CD4-positive, alpha-beta memory T cell (primary cell): ENCODE measurements around the gene NFE2L2. TPM values are rescaled to one million over a fixed set of nuclear protein-coding genes. Genes with fewer than 3 reads are reported as not detected.

ENCODE experiments used
- CTCF ChIA-PET: fragments of 350-600 bp; sonication (Branson Sonifier 250); formaldehyde crosslinking; loops from one replicate; lab custom pipeline; 2021; ENCODE audit warnings: inconsistent platforms; ENCODE audit not compliant: partially characterized antibody; lab: Charles Lee
- POLR2A ChIA-PET: fragments of 350-600 bp; sonication (Branson Sonifier 250); formaldehyde crosslinking; loops from one replicate; lab custom pipeline; 2021; ENCODE audit not compliant: partially characterized antibody; lab: Charles Lee
- DNase-seq, 5 donors: peaks; one replicate each; pipeline versions ENCODE4 v3.0.0 to v3.0.0-alpha.2; 2020 to 2022; ENCODE audit warnings: mixed read lengths in 1 of 5
- H3K27ac ChIP-seq: one replicate; pipeline ENCODE4 v1.7.0; 2013; ENCODE audit warnings: low read depth, low read length
- H3K27me3 ChIP-seq: 2 replicates; pipeline ENCODE4 v1.7.0; 2013; ENCODE audit warnings: mild to moderate bottlenecking, low read length, moderate library complexity; ENCODE audit not compliant: insufficient read depth
- H3K36me3 ChIP-seq: 2 replicates; pipeline ENCODE4 v1.7.0; 2013; ENCODE audit warnings: mild to moderate bottlenecking, low read length, moderate library complexity; ENCODE audit not compliant: insufficient read depth
- H3K4me1 ChIP-seq: 2 replicates; pipeline ENCODE4 v1.7.0; 2013; ENCODE audit warnings: mild to moderate bottlenecking, low read length, moderate library complexity; ENCODE audit not compliant: insufficient read depth
- H3K4me3 ChIP-seq, 2 donors: one replicate each; pipeline ENCODE4 v1.7.0; 2013; ENCODE audit warnings: low read length in 2 of 2, mild to moderate bottlenecking in 1 of 2
- H3K9me3 ChIP-seq, 2 donors: one replicate each; pipeline ENCODE4 v1.7.0; 2013; ENCODE audit warnings: low read length in 2 of 2, control low read depth in 1 of 2; ENCODE audit not compliant: control insufficient read depth in 1 of 2
- H3K27ac Mint-ChIP-seq, 7 donors: one replicate each; pipeline ENCODE4 v1.8.0; 2020 to 2021; ENCODE audit warnings: mixed read lengths in 7 of 7, mild to moderate bottlenecking in 6 of 7, inconsistent platforms in 3 of 7, moderate library complexity in 3 of 7
- H3K27me3 Mint-ChIP-seq, 2 donors: one replicate each; pipeline ENCODE4 v1.8.0; 2020 to 2021; ENCODE audit warnings: mixed read lengths in 2 of 2
- H3K36me3 Mint-ChIP-seq, 2 donors: one replicate each; pipeline ENCODE4 v1.8.0; 2020 to 2021; ENCODE audit warnings: mixed read lengths in 2 of 2, inconsistent platforms in 1 of 2, mild to moderate bottlenecking in 1 of 2
- H3K4me1 Mint-ChIP-seq, 4 donors: one replicate each; pipeline ENCODE4 v1.8.0; 2020 to 2021; ENCODE audit warnings: mixed read lengths in 4 of 4, mild to moderate bottlenecking in 1 of 4
- H3K4me3 Mint-ChIP-seq, 8 donors: one replicate each; pipeline ENCODE4 v1.8.0; 2020 to 2021; ENCODE audit warnings: mixed read lengths in 8 of 8, mild to moderate bottlenecking in 7 of 8, moderate library complexity in 6 of 8, inconsistent platforms in 3 of 8
- H3K9me3 Mint-ChIP-seq, 8 donors: one replicate each; pipeline ENCODE4 v1.8.0; 2020 to 2021; ENCODE audit warnings: mixed read lengths in 8 of 8, mild to moderate bottlenecking in 5 of 8, inconsistent platforms in 3 of 8, moderate library complexity in 1 of 8
- intact Hi-C: fragments of 100-400 bp; cut with micrococcal nuclease; formaldehyde crosslinking; loops from one replicate; pipeline ENCODE4 v1.15.1; 2023
- polyA plus RNA-seq, 2 donors: library from polyadenylated mRNA; unstranded; fragments of 300-500 nt; fragmentation: Illumina TruSeq; gene quantifications; one replicate each; pipeline ENCODE4 v1.2.3, GENCODE V29; 2021
- total RNA-seq, 2 experiments: library from RNA; stranded (reverse); gene quantifications; one replicate each; pipeline ENCODE4 v1.2.3, GENCODE V29; 2021

NFE2L2 gene
- total and polyA plus RNA-seq, 4 experiments from 2014 or later: 39.6 to 86.9 (median 75.2) TPM

GRCh38 chr2:177235855-177236437 lies 28.6 kb downstream of the NFE2L2 start:
- no peaks in the 10 kb centered on the region for H3K9me3 ChIP-seq
- H3K36me3 ChIP-seq: peaks cover 22% of the 10 kb centered on the region
- peaks cover 48% of the 10 kb centered on the region for H3K4me1 ChIP-seq
- no peak overlapping the region for H3K27ac ChIP-seq
- H3K4me3 ChIP-seq: no peak overlapping the region
- no peaks in the 10 kb centered on the region for H3K27me3 ChIP-seq
- CTCF ChIA-PET: interaction anchor here (1.0 to 1.4 kb wide), 3 partner anchors 28 to 71 kb away, joined by 3 to 4 read pairs (median 3); no protein-coding TSS in a partner anchor
- H3K4me3 Mint-ChIP-seq: no peak overlapping the region
- POLR2A ChIA-PET: interaction anchor here (0.9 to 7.4 kb wide), 3 partner anchors 9 to 29 kb away, joined by 3 to 108 read pairs (median 3); partner anchors contain the start of gene NFE2L2
- H3K4me1 Mint-ChIP-seq: peaks cover 31 to 64% (median 51%) of the 10 kb centered on the region in 4 donors
- DNase-seq: no peak
- H3K36me3 Mint-ChIP-seq: peaks cover 32 to 45% of the 10 kb centered on the region in 2 donors
- no peaks in the 10 kb centered on the region for H3K27me3 Mint-ChIP-seq
- peak overlapping the region; percentile 31 to 91 (median 39) for H3K27ac Mint-ChIP-seq
- intact Hi-C loops: no loop called here
- peaks cover 0 to 2% (median 0%) of the 10 kb centered on the region in 8 donors for H3K9me3 Mint-ChIP-seq

- no peak overlapping the region for H3K4me3 Mint-ChIP-seq
- H3K9me3 Mint-ChIP-seq: peaks cover 0 to 2% (median 0%) of the 10 kb centered on the region in 8 donors
- Histone ChIP-seq H3K27ac (no peak overlapping the region), H3K4me1 (peaks cover 31% of the 10 kb centered on the region), H3K9me3 (no peaks in the 10 kb centered on the region), H3K36me3 (peaks cover 33% of the 10 kb centered on the region), H3K4me3 (no peak overlapping the region), H3K27me3 (no peaks in the 10 kb centered on the region)
- CTCF ChIA-PET: interaction anchor here (1.0 to 4.9 kb wide), 3 partner anchors 9 to 69 kb away, joined by 3 to 41 read pairs (median 11); partner anchors contain the start of gene NFE2L2
- intact Hi-C loops: no loop called here
- H3K36me3 Mint-ChIP-seq: peaks cover 44 to 58% of the 10 kb centered on the region in 2 donors
- POLR2A ChIA-PET: interaction anchor here (1.0 to 11.1 kb wide), 4 partner anchors 9 to 31 kb away, joined by 4 to 133 read pairs (median 8); partner anchors contain the start of genes HNRNPA3 and NFE2L2
- DNase-seq: no peak
- peak overlapping the region; percentile 17 to 77 (median 55) for H3K27ac Mint-ChIP-seq
- peaks cover 28 to 60% (median 42%) of the 10 kb centered on the region in 4 donors for H3K4me1 Mint-ChIP-seq
- H3K27me3 Mint-ChIP-seq: no peaks in the 10 kb centered on the region
Observed at GRCh38 chr2:177234267-177234666, 30.3 kb downstream of the NFE2L2 start.

GRCh38 chr2:177232098-177232704 lies 32.3 kb downstream of the NFE2L2 start:
- POLR2A ChIA-PET: interaction anchor here (0.6 to 11.1 kb wide), 6 partner anchors 7 to 78 kb away, joined by 3 to 133 read pairs (median 10); partner anchors contain the start of genes HNRNPA3 and NFE2L2
- no peaks in the 10 kb centered on the region for H3K27me3 Mint-ChIP-seq
- no peak overlapping the region for H3K4me3 Mint-ChIP-seq
- Histone ChIP-seq H3K4me3 (no peak overlapping the region), H3K27ac (no peak overlapping the region), H3K4me1 (peaks cover 14% of the 10 kb centered on the region), H3K27me3 (no peaks in the 10 kb centered on the region), H3K9me3 (no peaks in the 10 kb centered on the region), H3K36me3 (peaks cover 35% of the 10 kb centered on the region)
- H3K36me3 Mint-ChIP-seq: peaks cover 52 to 70% of the 10 kb centered on the region in 2 donors
- CTCF ChIA-PET: interaction anchor here (1.1 to 4.9 kb wide), 3 partner anchors 32 to 83 kb away, joined by 3 to 41 read pairs (median 11); partner anchors contain the start of gene NFE2L2
- intact Hi-C loops: no loop called here
- H3K4me1 Mint-ChIP-seq: peaks cover 26 to 61% (median 38%) of the 10 kb centered on the region in 4 donors
- DNase-seq: no peak
- H3K9me3 Mint-ChIP-seq: peaks cover 0 to 2% (median 0%) of the 10 kb centered on the region in 8 donors
- peak overlapping the region in 5 of 7 donors; percentile 27 to 65 (median 50) for H3K27ac Mint-ChIP-seq

- intact Hi-C loops: loop anchor here (2.0 kb wide), 1 partner anchor 18 kb away; the partner anchor contains the start of gene HNRNPA3
- peaks cover 5% of the 10 kb centered on the region for H3K4me1 ChIP-seq
- POLR2A ChIA-PET: interaction anchor here (1.0 to 11.1 kb wide), 6 partner anchors 8 to 79 kb away, joined by 3 to 133 read pairs (median 10); partner anchors contain the start of genes HNRNPA3 and NFE2L2
- no peak overlapping the region for H3K27ac ChIP-seq
- H3K4me3 ChIP-seq: no peak overlapping the region
- no peaks in the 10 kb centered on the region for H3K27me3 ChIP-seq
- DNase-seq: no peak
- H3K27ac Mint-ChIP-seq: peak overlapping the region in 6 of 7 donors; percentile 13 to 76 (median 31)
- H3K4me1 Mint-ChIP-seq: peaks cover 28 to 67% (median 41%) of the 10 kb centered on the region in 4 donors
- H3K36me3 ChIP-seq: peaks cover 35% of the 10 kb centered on the region
- peaks cover 0 to 2% (median 0%) of the 10 kb centered on the region in 8 donors for H3K9me3 Mint-ChIP-seq
- no peaks in the 10 kb centered on the region for H3K27me3 Mint-ChIP-seq
- CTCF ChIA-PET: interaction anchor here (0.6 to 4.9 kb wide), 4 partner anchors 24 to 104 kb away, joined by 3 to 41 read pairs (median 3); partner anchors contain the start of gene NFE2L2
- no peaks in the 10 kb centered on the region for H3K9me3 ChIP-seq
- H3K36me3 Mint-ChIP-seq: peaks cover 59 to 78% of the 10 kb centered on the region in 2 donors
- peak overlapping the region in 1 of 8 donors; percentile 18 for H3K4me3 Mint-ChIP-seq
Observed at GRCh38 chr2:177231270-177231669, 33.3 kb downstream of the NFE2L2 start.

- Histone ChIP-seq H3K4me1 (no peaks in the 10 kb centered on the region), H3K27ac (no peak overlapping the region), H3K27me3 (no peaks in the 10 kb centered on the region), H3K4me3 (no peak overlapping the region), H3K9me3 (no peaks in the 10 kb centered on the region), H3K36me3 (peaks cover 35% of the 10 kb centered on the region)
- ChIA-PET CTCF (interaction anchor here (0.6 to 4.9 kb wide), 7 partner anchors 8 to 66 kb away, joined by 3 to 41 read pairs (median 4); partner anchors contain the start of gene NFE2L2), POLR2A (interaction anchor here (1.2 to 11.1 kb wide), 3 partner anchors 10 to 36 kb away, joined by 6 to 133 read pairs (median 38); partner anchors contain the start of gene NFE2L2)
- peaks cover 25 to 59% (median 39%) of the 10 kb centered on the region in 4 donors for H3K4me1 Mint-ChIP-seq
- intact Hi-C loops: loop anchor here (2.0 kb wide), 1 partner anchor 17 kb away; the partner anchor contains the start of gene HNRNPA3
- H3K27me3 Mint-ChIP-seq: no peaks in the 10 kb centered on the region
- H3K4me3 Mint-ChIP-seq: peak overlapping the region in 1 of 8 donors; percentile 15
- peaks cover 57 to 76% of the 10 kb centered on the region in 2 donors for H3K36me3 Mint-ChIP-seq
- peak overlapping the region in 6 of 7 donors; percentile 7 to 88 (median 66) for H3K27ac Mint-ChIP-seq
- H3K9me3 Mint-ChIP-seq: peaks cover 0 to 2% (median 0%) of the 10 kb centered on the region in 8 donors
- DNase-seq: no peak
Observed at GRCh38 chr2:177229442-177230242, 34.9 kb downstream of the NFE2L2 start.

- Mint-ChIP-seq H3K4me1 (peaks cover 31 to 56% (median 39%) of the 10 kb centered on the region in 4 donors), H3K9me3 (no peaks in the 10 kb centered on the region), H3K36me3 (peaks cover 48 to 75% of the 10 kb centered on the region in 2 donors), H3K27ac (peak overlapping the region in 3 of 7 donors; percentile 42 to 86 (median 47)), H3K27me3 (no peaks in the 10 kb centered on the region), H3K4me3 (no peak overlapping the region)
- no peak for DNase-seq
- peaks cover 33% of the 10 kb centered on the region for H3K36me3 ChIP-seq
- H3K27me3 ChIP-seq: no peaks in the 10 kb centered on the region
- CTCF ChIA-PET: interaction anchor here (0.8 to 3.5 kb wide), 4 partner anchors 9 to 61 kb away, joined by 3 to 14 read pairs (median 8); partner anchors contain the start of gene NFE2L2
- intact Hi-C loops: no loop called here
- H3K4me1 ChIP-seq: peaks cover 6% of the 10 kb centered on the region
- H3K4me3 ChIP-seq: no peak overlapping the region
- H3K27ac ChIP-seq: no peak overlapping the region
- POLR2A ChIA-PET: interaction anchor here (0.9 to 11.1 kb wide), 8 partner anchors 8 to 61 kb away, joined by 3 to 133 read pairs (median 6); partner anchors contain the start of genes HNRNPA3 and NFE2L2
- H3K9me3 ChIP-seq: no peaks in the 10 kb centered on the region
Observed at GRCh38 chr2:177225965-177226360, 38.6 kb downstream of the NFE2L2 start.
